OCI-LY7 (cell line): Measurements from ENCODE around the gene PLAAT3. TPM values are rescaled to one million over a fixed set of nuclear protein-coding genes. Genes with fewer than 3 reads are reported as not detected.
"Not testable (repeated sequence)": the region's sequence is repeated elsewhere in the genome, so short reads cannot be mapped to it uniquely, and the experiment has no call there.

Experiments used
- BruUV-seq: library from RNA; stranded (reverse); fragments of 400-500 nt; replicated peaks from 2 replicates; lab custom pipeline; 2021; lab: Mats Ljungman, UMichigan
- CTCF ChIA-PET: fragments of 300-600 bp; sonication (Branson Sonifier 250); formaldehyde crosslinking; loops from one replicate; lab custom pipeline; 2022; ENCODE audit warnings: antibody characterized with exemption; ENCODE audit not compliant: unreplicated experiment; lab: Charles Lee
- POLR2A ChIA-PET: fragments of 300-600 bp; sonication (Branson Sonifier 250); formaldehyde crosslinking; loops from one replicate; lab custom pipeline; 2022; ENCODE audit warnings: antibody characterized with exemption; lab: Charles Lee
- DNase-seq: peaks from one replicate; pipeline ENCODE4 v3.0.0-alpha.2; 2015; ENCODE audit warnings: low spot score
- H2AFZ ChIP-seq: fragments of 200-600 bp; sonication (generic), shearing (Covaris generic); 2 replicates; pipeline ENCODE4 v1.6.1; 2014; ENCODE audit warnings: mild to moderate bottlenecking, antibody characterized with exemption, low read length, moderate library complexity
- H3K27ac ChIP-seq: fragments of 200-600 bp; sonication (generic); 2 replicates; pipeline ENCODE4 v1.5.1; 2014; ENCODE audit warnings: mixed run types, low read depth, mild to moderate bottlenecking, moderate library complexity, low read length, inconsistent platforms; ENCODE audit not compliant: poor library complexity, severe bottlenecking
- H3K36me3 ChIP-seq: fragments of 200-600 bp; sonication (generic); 2 replicates; pipeline ENCODE4 v1.6.1; 2014; ENCODE audit warnings: mild to moderate bottlenecking, antibody characterized with exemption, low read length, moderate library complexity, mixed read lengths; ENCODE audit not compliant: insufficient read depth
- H3K4me1 ChIP-seq: fragments of 200-600 bp; sonication (generic); 2 replicates; pipeline ENCODE4 v1.5.1; 2014; ENCODE audit warnings: mild to moderate bottlenecking, low read length; ENCODE audit not compliant: insufficient read depth, poor library complexity, severe bottlenecking
- H3K4me2 ChIP-seq: fragments of 200-600 bp; sonication (generic); 2 replicates; pipeline ENCODE4 v1.6.1; 2014; ENCODE audit warnings: mild to moderate bottlenecking, low read length
- H3K4me3 ChIP-seq: fragments of 200-600 bp; sonication (generic); 2 replicates; pipeline ENCODE4 v1.5.1; 2014; ENCODE audit warnings: mild to moderate bottlenecking, low read depth, low read length; ENCODE audit not compliant: poor library complexity, severe bottlenecking
- H3K79me2 ChIP-seq: fragments of 200-600 bp; sonication (generic); 2 replicates; pipeline ENCODE4 v1.6.1; 2016; ENCODE audit warnings: low read depth, mild to moderate bottlenecking, low read length, moderate library complexity, mixed read lengths; ENCODE audit not compliant: insufficient read depth
- H3K9me2 ChIP-seq: fragments of 200-600 bp; sonication (generic); 2 replicates; pipeline ENCODE4 v1.6.1; 2016; ENCODE audit warnings: mild to moderate bottlenecking, low read length, mixed read lengths; ENCODE audit not compliant: insufficient read depth
- H3K9me3 ChIP-seq: fragments of 200-600 bp; sonication (generic); 2 replicates; pipeline ENCODE4 v1.6.1; 2014; ENCODE audit warnings: mild to moderate bottlenecking, mixed run types, low read length, mixed read lengths
- H4K20me1 ChIP-seq: fragments of 200-600 bp; sonication (generic); 2 replicates; pipeline ENCODE4 v1.6.1; 2014; ENCODE audit warnings: mild to moderate bottlenecking, antibody characterized with exemption, low read length, moderate library complexity, mixed read lengths; ENCODE audit not compliant: insufficient read depth
- EZH2phosphoT487 ChIP-seq: fragments of 200-600 bp; sonication (generic); IDR thresholded peaks from 2 replicates; pipeline ENCODE4 v1.6.1; 2018; ENCODE audit warnings: low read depth, borderline replicate concordance, mild to moderate bottlenecking, mixed run types, antibody characterized with exemption, low read length, moderate library complexity, mixed read lengths
- intact Hi-C: fragments of 100-400 bp; cut with micrococcal nuclease; formaldehyde crosslinking; loops from one replicate; pipeline ENCODE4 v1.10.0; 2022; ENCODE audit not compliant: unreplicated experiment
- total RNA-seq, 2 experiments: library from RNA; depleted of rRNA in 1 of 2; stranded (reverse); fragments of >200 nt in 1 of 2; shearing (Covaris generic) in 1 of 2; gene quantifications; 2 replicates each; pipeline ENCODE4 v1.2.3, GENCODE V29; 2014 to 2022
- TF ChIP-seq, protein P1 (sequence below): fragments of 200-600 bp; sonication (generic); conservative IDR thresholded peaks from 2 replicates; pipeline ENCODE4 v1.5.1; 2014; ENCODE audit warnings: mild to moderate bottlenecking, antibody characterized with exemption, low read length, moderate library complexity, mixed read lengths

Gene PLAAT3
- total RNA-seq, 2 experiments from 2014 or later, result 0.70 TPM; not detected in 1

DNA sequence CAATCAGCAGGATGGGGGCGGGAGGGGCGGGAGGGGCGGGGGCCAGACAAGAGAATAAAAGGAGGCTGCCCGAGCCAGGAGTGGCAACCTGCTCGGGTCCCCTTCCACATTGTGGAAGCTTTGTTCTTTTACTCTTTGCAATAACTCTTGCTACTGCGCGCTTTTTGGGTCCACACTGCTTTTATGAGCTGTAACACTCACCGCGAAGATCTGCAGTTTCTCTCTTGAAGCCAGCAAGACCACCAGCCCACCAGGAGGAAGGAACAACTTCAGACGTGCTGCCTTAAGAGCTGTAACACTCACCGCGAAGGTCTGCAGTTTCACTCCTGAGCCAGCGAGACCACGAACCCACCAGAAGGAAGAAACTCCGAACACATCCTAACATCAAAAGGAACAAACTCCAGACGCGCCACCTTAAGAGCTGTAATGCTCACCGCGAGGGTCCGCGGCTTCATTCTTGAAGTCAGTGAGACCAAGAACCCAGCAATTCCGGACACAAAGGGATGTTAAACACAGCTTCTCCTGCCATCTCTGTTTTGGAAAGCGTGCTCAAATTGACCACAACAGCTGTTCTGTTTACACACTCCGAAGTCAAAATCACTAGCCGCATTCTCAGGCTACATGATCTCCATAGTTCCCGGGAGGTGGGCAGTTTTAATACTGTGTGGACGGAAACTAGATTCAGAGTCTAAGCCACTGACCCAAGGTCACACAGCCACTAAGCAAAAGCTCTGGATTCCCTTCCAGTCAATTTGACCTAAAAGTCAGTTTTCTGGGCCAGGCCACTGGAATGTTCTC lies 62.9 kb downstream of the PLAAT3 start:
- Histone ChIP-seq H3K9me2 (no peaks in the 10 kb centered on the region), H3K27ac (no peak overlapping the region), H2AFZ (no peak overlapping the region), H3K4me2 (no peak overlapping the region), H3K9me3 (no peaks in the 10 kb centered on the region), H3K36me3 (no peaks in the 10 kb centered on the region), H3K4me3 (no peak overlapping the region), H3K4me1 (peaks cover 34% of the 10 kb centered on the region), H4K20me1 (no peaks in the 10 kb centered on the region), H3K79me2 (no peaks in the 10 kb centered on the region)
- intact Hi-C loops, result no loop called here
- ChIA-PET CTCF (no interaction called here), POLR2A (interaction anchor here (0.6 to 0.9 kb wide), 3 partner anchors 20 to 161 kb away, joined by 3 read pairs; no protein-coding TSS in a partner anchor)
- TF ChIP-seq, protein P1, sequence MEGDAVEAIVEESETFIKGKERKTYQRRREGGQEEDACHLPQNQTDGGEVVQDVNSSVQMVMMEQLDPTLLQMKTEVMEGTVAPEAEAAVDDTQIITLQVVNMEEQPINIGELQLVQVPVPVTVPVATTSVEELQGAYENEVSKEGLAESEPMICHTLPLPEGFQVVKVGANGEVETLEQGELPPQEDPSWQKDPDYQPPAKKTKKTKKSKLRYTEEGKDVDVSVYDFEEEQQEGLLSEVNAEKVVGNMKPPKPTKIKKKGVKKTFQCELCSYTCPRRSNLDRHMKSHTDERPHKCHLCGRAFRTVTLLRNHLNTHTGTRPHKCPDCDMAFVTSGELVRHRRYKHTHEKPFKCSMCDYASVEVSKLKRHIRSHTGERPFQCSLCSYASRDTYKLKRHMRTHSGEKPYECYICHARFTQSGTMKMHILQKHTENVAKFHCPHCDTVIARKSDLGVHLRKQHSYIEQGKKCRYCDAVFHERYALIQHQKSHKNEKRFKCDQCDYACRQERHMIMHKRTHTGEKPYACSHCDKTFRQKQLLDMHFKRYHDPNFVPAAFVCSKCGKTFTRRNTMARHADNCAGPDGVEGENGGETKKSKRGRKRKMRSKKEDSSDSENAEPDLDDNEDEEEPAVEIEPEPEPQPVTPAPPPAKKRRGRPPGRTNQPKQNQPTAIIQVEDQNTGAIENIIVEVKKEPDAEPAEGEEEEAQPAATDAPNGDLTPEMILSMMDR, result no peak
- no peak for TF ChIP-seq EZH2phosphoT487
- no peak for DNase-seq
- no TSS peak for BruUV-seq

DNA sequence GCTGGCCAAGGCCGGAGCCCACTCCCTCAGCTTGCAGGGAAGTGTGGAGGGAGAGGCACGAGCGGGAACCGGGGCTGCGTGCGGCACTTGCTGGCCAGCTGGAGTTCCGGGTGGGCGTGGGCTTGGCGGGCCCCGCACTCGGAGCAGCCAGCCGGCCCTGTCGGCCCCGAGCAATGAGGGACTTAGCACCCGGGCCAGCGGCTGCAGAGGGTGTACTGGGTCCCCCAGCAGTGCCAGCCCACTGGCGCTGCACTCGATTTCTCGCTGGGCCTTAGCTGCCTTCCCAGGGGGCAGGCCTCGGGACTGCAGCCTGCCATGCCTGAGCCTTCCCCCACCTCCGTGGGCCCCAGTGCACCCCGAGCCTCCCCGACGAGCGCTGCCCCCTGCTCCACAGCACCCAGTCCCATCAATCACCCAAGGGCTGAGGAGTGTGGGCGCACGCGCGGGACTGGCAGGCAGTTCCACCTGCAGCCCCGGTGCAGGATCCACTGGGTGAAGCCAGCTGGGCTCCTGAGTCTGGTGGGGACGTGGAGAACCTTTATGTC lies 64.0 kb downstream of the PLAAT3 start:
- H3K4me3 ChIP-seq, BruUV-seq, H3K9me3 ChIP-seq, CTCF ChIA-PET, DNase-seq, H2AFZ ChIP-seq, intact Hi-C loops, POLR2A ChIA-PET, H3K9me2 ChIP-seq, H3K36me3 ChIP-seq, H3K4me2 ChIP-seq, H4K20me1 ChIP-seq, H3K79me2 ChIP-seq, H3K27ac ChIP-seq: not testable (repeated sequence)
- H3K4me1 ChIP-seq, result peaks cover 25% of the 10 kb centered on the region

DNA sequence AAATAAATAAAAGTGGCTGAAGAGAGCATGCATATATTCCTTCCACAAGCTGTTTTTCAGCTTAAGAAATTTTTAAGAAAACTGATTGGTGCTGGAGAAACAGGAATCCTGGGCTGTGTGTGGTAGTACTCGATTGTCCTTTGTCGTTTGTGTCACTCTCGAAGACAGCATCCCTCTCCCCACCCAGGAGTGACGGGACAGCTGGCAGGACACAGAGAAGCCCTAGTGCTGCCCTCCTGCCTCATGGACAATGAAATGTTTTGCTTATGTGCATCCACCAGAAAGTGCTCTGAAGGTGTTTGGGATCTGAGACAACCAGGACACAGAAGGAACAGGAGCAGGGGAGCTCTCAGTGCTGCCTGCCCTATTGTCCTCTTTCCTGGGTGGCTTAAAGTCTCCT lies 64.8 kb downstream of the PLAAT3 start:
- Histone ChIP-seq H3K4me1 (peaks cover 19% of the 10 kb centered on the region), H4K20me1 (no peaks in the 10 kb centered on the region), H3K27ac (no peak overlapping the region), H3K9me2 (no peaks in the 10 kb centered on the region), H3K4me3 (no peak overlapping the region), H2AFZ (no peak overlapping the region), H3K79me2 (no peaks in the 10 kb centered on the region), H3K36me3 (no peaks in the 10 kb centered on the region), H3K4me2 (no peak overlapping the region), H3K9me3 (no peaks in the 10 kb centered on the region)
- BruUV-seq, result no TSS peak
- CTCF ChIA-PET, result no interaction called here
- no peak for TF ChIP-seq EZH2phosphoT487
- TF ChIP-seq, protein P1, result no peak
- intact Hi-C loops, result no loop called here
- POLR2A ChIA-PET, result no interaction called here
- no peak for DNase-seq
